Measurements from ENCODE around the gene INPP4A. TPM values are rescaled to one million over a fixed set of nuclear protein-coding genes. Genes with fewer than 3 reads are reported as not detected.

The INPP4A gene
- polyA plus RNA-seq, 1 donor (not counting 4 experiments of a cell fraction or from before 2014, with no cell fraction given): 10.7 TPM

DNA sequence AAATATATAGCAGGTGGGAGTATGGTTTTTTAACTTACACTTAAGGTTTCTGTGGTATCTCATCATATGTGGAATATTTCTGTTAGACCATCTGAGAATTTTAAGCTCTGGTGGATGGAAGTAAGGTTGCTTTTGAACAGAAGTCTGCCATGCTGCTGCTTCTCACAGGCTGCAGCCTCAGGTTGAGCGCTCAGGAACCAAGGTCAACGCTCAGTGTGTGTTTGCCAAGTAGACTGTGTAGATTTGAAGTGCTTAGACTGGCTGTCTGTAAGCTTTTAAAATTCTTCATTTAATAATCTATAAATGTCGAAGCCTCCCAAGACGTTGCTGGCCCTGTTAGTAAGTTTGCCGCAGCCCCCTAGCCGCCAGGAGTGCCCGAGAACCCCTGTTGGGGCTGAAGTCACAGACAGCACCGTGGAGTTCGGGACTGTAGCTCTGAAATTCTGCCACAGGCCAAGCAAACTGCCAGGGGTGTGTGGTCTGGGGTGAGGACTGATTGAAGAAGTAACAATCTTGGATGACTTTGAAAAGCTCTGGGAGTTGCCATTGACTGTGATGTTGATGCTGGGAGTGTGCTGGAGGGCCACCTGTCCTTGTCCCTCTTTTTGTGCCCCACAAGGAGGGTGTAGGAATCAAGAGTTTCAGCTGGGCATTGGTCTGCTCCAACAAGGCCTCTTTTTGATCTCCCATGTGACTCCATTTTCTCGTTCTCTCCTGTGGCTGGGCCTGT is 26.9 kb downstream of the INPP4A start:
- FAIRE-seq: no peak
- H3K4me1 ChIP-seq (ENCODE audit: control insufficient read depth, extremely low read depth, insufficient read depth, low read length): peaks cover 16% of the 10 kb centered on the region
- no peak overlapping the region for H3K9ac ChIP-seq (ENCODE audit: control insufficient read depth, extremely low read depth, insufficient read depth, low read length)
- H3K27me3 ChIP-seq (ENCODE audit: control insufficient read depth, extremely low read depth, insufficient read depth, low read length): no peaks in the 10 kb centered on the region
- no peak overlapping the region for H2AFZ ChIP-seq (ENCODE audit: control insufficient read depth, low read length)
- TF ChIP-seq, protein P1, sequence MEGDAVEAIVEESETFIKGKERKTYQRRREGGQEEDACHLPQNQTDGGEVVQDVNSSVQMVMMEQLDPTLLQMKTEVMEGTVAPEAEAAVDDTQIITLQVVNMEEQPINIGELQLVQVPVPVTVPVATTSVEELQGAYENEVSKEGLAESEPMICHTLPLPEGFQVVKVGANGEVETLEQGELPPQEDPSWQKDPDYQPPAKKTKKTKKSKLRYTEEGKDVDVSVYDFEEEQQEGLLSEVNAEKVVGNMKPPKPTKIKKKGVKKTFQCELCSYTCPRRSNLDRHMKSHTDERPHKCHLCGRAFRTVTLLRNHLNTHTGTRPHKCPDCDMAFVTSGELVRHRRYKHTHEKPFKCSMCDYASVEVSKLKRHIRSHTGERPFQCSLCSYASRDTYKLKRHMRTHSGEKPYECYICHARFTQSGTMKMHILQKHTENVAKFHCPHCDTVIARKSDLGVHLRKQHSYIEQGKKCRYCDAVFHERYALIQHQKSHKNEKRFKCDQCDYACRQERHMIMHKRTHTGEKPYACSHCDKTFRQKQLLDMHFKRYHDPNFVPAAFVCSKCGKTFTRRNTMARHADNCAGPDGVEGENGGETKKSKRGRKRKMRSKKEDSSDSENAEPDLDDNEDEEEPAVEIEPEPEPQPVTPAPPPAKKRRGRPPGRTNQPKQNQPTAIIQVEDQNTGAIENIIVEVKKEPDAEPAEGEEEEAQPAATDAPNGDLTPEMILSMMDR (optimal IDR thresholded peaks at IDR 0.05 in 1 of 3, IDR thresholded peaks at IDR 0.05 in 1 of 3, conservative IDR thresholded peaks at IDR 0.05 in 1 of 3; ENCODE audit: extremely low read depth in 1 of 3, insufficient read depth in 2 of 3, low read length in 3 of 3): no peak
- no peak for TF ChIP-seq EZH2 (IDR thresholded peaks at IDR 0.05; ENCODE audit: low read length)
- H3K9me3 ChIP-seq (ENCODE audit: control insufficient read depth, low read depth, low read length): no peaks in the 10 kb centered on the region
- no peak overlapping the region for H3K4me3 ChIP-seq (ENCODE audit: control insufficient read depth in 2 of 3, extremely low read depth in 1 of 3, insufficient read depth in 2 of 3, low read depth in 1 of 3, low read length in 3 of 3)
- no peak for DNase-seq (ENCODE audit: low read depth, low spot score)
- peaks cover under 1% of the 10 kb centered on the region for H4K20me1 ChIP-seq (ENCODE audit: control insufficient read depth, extremely low read depth, insufficient read depth, low read length)
- no peaks in the 10 kb centered on the region for H3K36me3 ChIP-seq (ENCODE audit: control insufficient read depth in 2 of 2, extremely low read depth in 1 of 2, insufficient read depth in 2 of 2, low read length in 2 of 2)
- H3K79me2 ChIP-seq (ENCODE audit: control insufficient read depth, insufficient read depth, low read length): peaks cover 16% of the 10 kb centered on the region
- H3K9me1 ChIP-seq (ENCODE audit: control insufficient read depth, extremely low read depth, insufficient read depth, low read length): peaks cover 2% of the 10 kb centered on the region
- no peak overlapping the region for H3K27ac ChIP-seq (ENCODE audit: control insufficient read depth, insufficient read depth, low read length)
- dilution Hi-C loops (cut with MboI; ENCODE audit: extremely low pct_ligation_motif_present, low sequenced_read_pairs): no loop called here
- H3K4me2 ChIP-seq (ENCODE audit: control insufficient read depth, extremely low read depth, insufficient read depth, low read depth, low read length): no peak overlapping the region

DNA sequence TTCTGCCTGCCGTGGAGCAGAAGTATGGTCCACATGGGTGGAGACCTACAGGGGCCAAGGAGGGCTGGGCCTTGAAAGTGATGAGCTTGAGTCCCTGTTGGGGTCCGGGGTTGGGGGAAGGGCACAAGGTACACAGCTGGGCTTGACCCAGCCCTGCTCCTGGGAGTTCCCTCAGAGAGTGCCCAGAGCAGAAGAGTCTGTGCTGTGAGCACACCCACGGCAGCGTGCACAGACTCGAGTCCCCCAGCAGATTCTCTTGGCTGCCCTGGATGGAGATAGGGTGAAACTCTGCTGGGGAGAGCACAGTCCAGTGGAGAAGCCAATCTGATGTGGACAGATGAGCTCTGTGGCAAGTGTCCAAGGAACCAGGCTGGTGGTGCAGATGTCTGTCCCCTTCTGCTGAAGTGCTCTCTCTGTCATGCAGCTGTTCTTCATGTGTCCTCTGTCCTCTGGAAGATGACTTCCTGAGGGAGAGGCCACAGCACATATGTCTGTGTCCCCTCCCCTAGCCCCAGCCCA is 27.5 kb downstream of the INPP4A start:
- no peak overlapping the region for H3K9ac ChIP-seq (ENCODE audit: control insufficient read depth, extremely low read depth, insufficient read depth, low read length)
- dilution Hi-C loops (cut with MboI; ENCODE audit: extremely low pct_ligation_motif_present, low sequenced_read_pairs): no loop called here
- H3K27me3 ChIP-seq (ENCODE audit: control insufficient read depth, extremely low read depth, insufficient read depth, low read length): no peaks in the 10 kb centered on the region
- no peaks in the 10 kb centered on the region for H4K20me1 ChIP-seq (ENCODE audit: control insufficient read depth, extremely low read depth, insufficient read depth, low read length)
- H3K9me1 ChIP-seq (ENCODE audit: control insufficient read depth, extremely low read depth, insufficient read depth, low read length): peaks cover 3% of the 10 kb centered on the region
- no peaks in the 10 kb centered on the region for H3K36me3 ChIP-seq (ENCODE audit: control insufficient read depth in 2 of 2, extremely low read depth in 1 of 2, insufficient read depth in 2 of 2, low read length in 2 of 2)
- no peaks in the 10 kb centered on the region for H3K9me3 ChIP-seq (ENCODE audit: control insufficient read depth, low read depth, low read length)
- peaks cover 14% of the 10 kb centered on the region for H3K79me2 ChIP-seq (ENCODE audit: control insufficient read depth, insufficient read depth, low read length)
- no peak for TF ChIP-seq EZH2 (IDR thresholded peaks at IDR 0.05; ENCODE audit: low read length)
- TF ChIP-seq, protein P1 (optimal IDR thresholded peaks at IDR 0.05 in 1 of 3, IDR thresholded peaks at IDR 0.05 in 1 of 3, conservative IDR thresholded peaks at IDR 0.05 in 1 of 3; ENCODE audit: extremely low read depth in 1 of 3, insufficient read depth in 2 of 3, low read length in 3 of 3): no peak
- H3K4me3 ChIP-seq (ENCODE audit: control insufficient read depth in 2 of 3, extremely low read depth in 1 of 3, insufficient read depth in 2 of 3, low read depth in 1 of 3, low read length in 3 of 3): no peak overlapping the region
- DNase-seq (ENCODE audit: low read depth, low spot score) (no peak), FAIRE-seq (no peak)
- no peak overlapping the region for H3K27ac ChIP-seq (ENCODE audit: control insufficient read depth, insufficient read depth, low read length)
- H2AFZ ChIP-seq (ENCODE audit: control insufficient read depth, low read length): no peak overlapping the region
- H3K4me1 ChIP-seq (ENCODE audit: control insufficient read depth, extremely low read depth, insufficient read depth, low read length): peaks cover 14% of the 10 kb centered on the region
- H3K4me2 ChIP-seq (ENCODE audit: control insufficient read depth, extremely low read depth, insufficient read depth, low read depth, low read length): no peak overlapping the region
